GM13976 (cell line): ENCODE results near the gene CDC7.

Experiments
- DNase-seq: peaks from one replicate; pipeline ENCODE4 v3.0.0; 2012; ENCODE audit warnings: low spot score
- in situ Hi-C: fragments of 300-500 bp; cut with MboI; formaldehyde crosslinking; loops from one replicate; pipeline ENCODE4 v1.12.0; 2022; ENCODE audit warnings: low sequenced_read_pairs, mixed read lengths, inconsistent platforms; ENCODE audit not compliant: unreplicated experiment
- TF ChIP-seq, protein P1 (sequence below): IDR thresholded peaks from 2 replicates; pipeline ENCODE4 v1.5.1; 2012; ENCODE audit warnings: borderline replicate concordance, mild to moderate bottlenecking; ENCODE audit not compliant: insufficient read depth; ENCODE audit errors: extremely low read depth, missing control alignments, control extremely low read depth

Gene CDC7

DNA sequence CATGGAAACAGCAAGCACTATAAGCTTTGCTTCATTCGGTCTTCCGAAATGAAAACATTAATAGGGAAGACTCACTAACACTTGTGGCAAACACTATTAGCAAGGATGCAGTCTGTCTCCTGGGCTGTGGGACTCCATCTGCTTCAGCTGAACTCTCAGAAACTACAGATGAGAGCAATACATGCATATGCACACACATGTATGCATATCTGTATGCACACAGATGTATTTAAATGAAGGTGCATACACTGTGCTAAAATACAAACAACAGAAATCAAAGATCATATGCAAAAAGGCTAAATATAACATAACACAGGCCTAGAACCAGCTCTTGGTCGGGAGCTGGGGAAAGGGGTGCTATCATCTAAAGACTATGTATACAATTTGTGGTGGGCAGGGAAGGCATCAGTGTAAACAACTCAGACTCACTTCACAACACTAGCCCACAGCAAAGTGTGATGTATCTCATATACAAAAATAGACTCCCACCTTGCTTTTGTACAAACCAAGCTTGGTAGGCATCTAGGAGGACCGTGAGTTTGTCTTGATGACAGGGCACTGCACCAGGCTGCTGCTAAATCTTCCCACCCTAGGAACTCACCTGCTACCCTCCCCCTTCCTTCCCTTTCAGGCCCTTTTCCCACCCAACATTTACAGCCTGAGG, 32.8 kb downstream of the CDC7 start:
- TF ChIP-seq, protein P1, sequence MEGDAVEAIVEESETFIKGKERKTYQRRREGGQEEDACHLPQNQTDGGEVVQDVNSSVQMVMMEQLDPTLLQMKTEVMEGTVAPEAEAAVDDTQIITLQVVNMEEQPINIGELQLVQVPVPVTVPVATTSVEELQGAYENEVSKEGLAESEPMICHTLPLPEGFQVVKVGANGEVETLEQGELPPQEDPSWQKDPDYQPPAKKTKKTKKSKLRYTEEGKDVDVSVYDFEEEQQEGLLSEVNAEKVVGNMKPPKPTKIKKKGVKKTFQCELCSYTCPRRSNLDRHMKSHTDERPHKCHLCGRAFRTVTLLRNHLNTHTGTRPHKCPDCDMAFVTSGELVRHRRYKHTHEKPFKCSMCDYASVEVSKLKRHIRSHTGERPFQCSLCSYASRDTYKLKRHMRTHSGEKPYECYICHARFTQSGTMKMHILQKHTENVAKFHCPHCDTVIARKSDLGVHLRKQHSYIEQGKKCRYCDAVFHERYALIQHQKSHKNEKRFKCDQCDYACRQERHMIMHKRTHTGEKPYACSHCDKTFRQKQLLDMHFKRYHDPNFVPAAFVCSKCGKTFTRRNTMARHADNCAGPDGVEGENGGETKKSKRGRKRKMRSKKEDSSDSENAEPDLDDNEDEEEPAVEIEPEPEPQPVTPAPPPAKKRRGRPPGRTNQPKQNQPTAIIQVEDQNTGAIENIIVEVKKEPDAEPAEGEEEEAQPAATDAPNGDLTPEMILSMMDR: no peak
- in situ Hi-C loops: no loop called here
- no peak for DNase-seq

DNA sequence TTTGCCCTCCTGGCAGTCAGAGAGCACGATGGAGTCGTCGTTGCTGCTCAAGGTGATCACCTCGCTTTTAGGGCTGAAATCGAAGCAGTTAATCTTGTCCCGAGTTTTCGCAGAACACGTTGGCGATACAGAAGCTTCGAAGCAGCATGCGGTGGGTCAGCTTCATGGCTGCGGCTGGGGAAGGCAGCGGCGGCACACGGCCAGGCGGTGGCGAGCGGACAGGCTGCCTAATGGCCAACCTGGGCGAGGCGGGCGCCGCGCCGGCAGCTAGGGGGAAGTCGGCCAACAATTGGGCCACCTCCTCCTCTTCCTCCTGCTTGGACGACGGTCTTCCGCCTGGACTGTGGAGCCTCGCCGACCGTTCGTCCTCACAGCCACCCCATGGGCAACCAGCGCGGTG, 34.8 kb downstream of the CDC7 start:
- in situ Hi-C loops: no loop called here
- DNase-seq: no peak
- TF ChIP-seq, protein P1: no peak

DNA sequence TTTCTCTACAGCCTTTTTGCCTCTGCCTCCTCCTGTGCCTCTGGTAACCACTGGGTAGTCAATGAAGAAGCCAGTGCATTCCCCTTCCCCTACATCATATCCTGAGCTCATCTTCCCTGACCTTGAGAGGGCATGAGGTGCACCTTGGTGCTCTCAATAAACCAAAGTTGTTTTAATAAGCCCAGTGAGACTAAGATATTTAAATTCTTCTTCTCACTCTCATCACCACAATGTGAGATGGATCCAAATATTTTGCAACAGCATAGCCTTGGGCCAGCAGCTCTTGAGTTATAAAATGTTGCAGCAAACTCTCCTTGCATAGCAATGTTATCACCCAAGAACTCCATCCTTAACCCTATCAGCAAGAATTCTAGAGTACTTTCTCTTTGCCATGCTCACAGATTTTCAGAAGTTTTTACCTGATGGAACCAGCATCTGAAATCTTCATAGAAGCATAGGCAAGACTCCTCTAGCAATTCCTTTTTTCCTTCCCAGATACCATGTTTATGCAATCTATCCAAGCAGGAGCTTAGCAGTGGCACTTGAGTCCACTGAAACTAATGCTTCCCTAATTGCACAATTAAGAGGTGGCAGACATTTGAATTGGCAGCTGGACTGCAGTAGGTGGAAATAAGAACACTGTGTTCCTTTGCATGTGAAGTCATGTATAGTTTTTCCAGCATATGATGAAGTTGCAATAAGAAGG, 36.8 kb downstream of the CDC7 start:
- no peak for DNase-seq
- in situ Hi-C loops: no loop called here
- TF ChIP-seq, protein P1: no peak

DNA sequence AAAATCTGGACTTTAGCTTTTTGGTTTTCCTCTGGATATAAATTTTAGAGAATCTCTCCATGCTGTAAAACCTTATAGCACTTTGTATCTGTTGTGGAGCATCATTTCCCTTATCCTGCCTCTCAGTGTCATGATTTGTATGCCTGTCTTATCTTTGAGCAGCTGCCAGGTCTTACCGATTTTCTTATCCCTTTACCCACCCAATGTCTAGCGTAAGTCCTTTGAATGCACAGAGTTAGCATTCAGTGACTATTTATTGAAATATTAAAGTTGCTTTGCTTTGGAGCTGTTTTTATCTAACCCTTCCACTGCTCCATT, 37.3 kb downstream of the CDC7 start:
- TF ChIP-seq, protein P1: no peak
- in situ Hi-C loops: no loop called here

DNA sequence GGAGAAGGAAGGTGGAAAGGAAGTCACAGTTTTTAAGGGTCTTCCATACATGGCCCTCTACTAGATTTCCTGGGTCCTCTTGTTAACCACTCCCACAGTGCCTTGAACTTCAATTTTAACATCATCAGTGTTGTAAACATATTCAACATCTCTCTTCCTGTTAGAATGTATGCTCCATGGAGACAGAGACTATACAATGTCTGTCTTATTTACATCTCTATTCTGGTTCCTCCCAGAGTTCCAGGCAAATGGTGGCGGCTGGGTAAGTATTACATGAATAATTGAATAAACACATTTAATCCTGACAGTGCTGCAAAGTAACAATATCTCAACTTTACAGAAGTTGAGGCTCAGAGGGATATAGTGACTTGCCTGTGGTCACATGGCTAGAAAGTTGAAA, 40.3 kb downstream of the CDC7 start:
- in situ Hi-C loops: no loop called here
- TF ChIP-seq, protein P1: no peak
- no peak for DNase-seq

More for the DNA sequence above, 37.3 kb downstream of the CDC7 start:
- DNase-seq: no peak

DNA sequence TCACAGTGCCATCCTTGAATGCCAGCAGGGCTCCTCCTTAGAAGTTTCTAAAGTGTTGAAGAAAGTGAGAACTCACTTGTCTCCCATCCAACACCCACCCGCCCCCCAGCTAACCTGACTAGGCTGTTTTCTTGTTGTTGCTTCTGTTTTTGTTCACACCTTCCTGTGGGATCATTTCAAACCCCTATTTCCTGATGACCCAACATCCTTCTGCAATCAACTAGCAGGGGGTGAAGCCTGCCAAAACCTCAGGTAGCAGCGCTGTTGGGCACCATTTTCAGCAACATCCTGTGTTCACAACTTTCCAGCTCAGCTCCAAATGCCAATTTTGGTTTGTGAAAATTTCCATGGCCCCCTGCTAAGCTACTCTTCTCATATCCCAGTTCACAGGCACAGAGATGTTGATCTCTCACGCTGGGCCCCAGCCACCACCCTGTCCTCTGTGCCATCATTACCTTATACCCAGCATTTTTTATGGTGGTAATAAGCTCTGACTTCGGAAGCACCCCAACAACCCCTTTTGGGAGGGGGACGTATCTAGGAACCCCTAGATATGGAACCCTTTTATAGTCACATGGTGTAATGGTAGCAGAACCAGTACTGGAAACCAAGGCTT, 41.4 kb downstream of the CDC7 start:
- DNase-seq: no peak
- in situ Hi-C loops: no loop called here
- TF ChIP-seq, protein P1: no peak
